ENCODE results near the gene PSKH1. TPM values are rescaled to one million over a fixed set of nuclear protein-coding genes. Genes with fewer than 3 reads are reported as not detected.

Gene PSKH1
- total RNA-seq, 1 experiment from 2014 or later = 21.7 TPM

DNA sequence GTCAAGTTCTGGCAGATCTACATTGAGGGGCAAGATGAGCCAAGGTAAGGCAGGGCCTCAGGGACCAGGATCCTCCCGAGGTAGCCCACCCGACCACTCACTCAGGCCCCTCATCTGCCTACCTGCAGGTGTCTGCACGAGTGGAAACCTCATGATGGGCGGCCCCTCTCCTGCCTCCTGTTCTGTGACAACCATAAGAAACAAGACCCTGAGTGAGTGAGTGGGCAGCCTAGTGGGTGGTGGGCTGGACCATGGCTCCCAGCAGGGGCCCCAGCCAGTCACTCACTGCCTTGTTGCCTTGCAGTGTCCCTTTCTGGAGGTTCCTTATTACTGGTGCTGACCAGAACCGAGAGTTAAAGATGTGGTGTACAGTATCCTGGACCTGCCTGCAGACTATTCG is 14.8 kb upstream of the PSKH1 start:
- CTCF ChIA-PET = interaction anchor here (1.1 to 1.7 kb wide), 2 partner anchors 56 to 62 kb away, joined by 3 to 10 read pairs; no protein-coding TSS in a partner anchor
- TF ChIP-seq, protein P1, sequence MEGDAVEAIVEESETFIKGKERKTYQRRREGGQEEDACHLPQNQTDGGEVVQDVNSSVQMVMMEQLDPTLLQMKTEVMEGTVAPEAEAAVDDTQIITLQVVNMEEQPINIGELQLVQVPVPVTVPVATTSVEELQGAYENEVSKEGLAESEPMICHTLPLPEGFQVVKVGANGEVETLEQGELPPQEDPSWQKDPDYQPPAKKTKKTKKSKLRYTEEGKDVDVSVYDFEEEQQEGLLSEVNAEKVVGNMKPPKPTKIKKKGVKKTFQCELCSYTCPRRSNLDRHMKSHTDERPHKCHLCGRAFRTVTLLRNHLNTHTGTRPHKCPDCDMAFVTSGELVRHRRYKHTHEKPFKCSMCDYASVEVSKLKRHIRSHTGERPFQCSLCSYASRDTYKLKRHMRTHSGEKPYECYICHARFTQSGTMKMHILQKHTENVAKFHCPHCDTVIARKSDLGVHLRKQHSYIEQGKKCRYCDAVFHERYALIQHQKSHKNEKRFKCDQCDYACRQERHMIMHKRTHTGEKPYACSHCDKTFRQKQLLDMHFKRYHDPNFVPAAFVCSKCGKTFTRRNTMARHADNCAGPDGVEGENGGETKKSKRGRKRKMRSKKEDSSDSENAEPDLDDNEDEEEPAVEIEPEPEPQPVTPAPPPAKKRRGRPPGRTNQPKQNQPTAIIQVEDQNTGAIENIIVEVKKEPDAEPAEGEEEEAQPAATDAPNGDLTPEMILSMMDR (IDR thresholded peaks at IDR 0.05; ENCODE audit: unreplicated experiment) = no peak

DNA sequence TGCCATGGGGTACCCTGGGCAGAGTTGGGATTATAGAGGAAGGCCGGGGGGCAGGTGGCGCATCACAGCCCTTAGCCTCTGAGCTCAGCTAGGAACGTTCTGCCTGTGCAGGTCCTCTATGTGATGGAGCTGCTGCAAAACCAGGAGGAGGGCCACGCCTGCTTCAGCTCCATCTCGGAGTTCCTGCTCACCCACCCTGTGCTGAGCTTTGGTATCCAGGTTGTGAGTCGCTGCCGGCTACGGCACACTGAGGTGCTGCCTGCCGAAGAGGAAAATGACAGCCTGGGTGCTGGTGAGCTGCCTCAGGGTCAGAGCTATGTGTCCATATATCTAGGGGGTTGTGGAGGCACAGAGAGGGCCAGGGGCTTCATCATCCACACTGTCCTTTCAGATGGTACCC is 14.2 kb upstream of the PSKH1 start:
- H3K4me1 Mint-ChIP-seq (ENCODE audit: insufficient read depth, unreplicated experiment) = peaks cover 30% of the 10 kb centered on the region
- no TSS peak for BruUV-seq (replicated peaks)
- POLR2A ChIA-PET = no interaction called here
- intact Hi-C loops (cut with micrococcal nuclease) = no loop called here
- no peak overlapping the region for H3K4me3 Mint-ChIP-seq (ENCODE audit: unreplicated experiment)
- H3K36me3 Mint-ChIP-seq (ENCODE audit: insufficient read depth, unreplicated experiment) = peaks cover 80% of the 10 kb centered on the region
- H3K27me3 Mint-ChIP-seq (ENCODE audit: insufficient read depth, unreplicated experiment) = no peaks in the 10 kb centered on the region
- H3K9me3 Mint-ChIP-seq (ENCODE audit: unreplicated experiment) = no peaks in the 10 kb centered on the region
- no peak overlapping the region for H3K27ac Mint-ChIP-seq (ENCODE audit: low read depth, unreplicated experiment)
- TF ChIP-seq, protein P1 (IDR thresholded peaks at IDR 0.05; ENCODE audit: unreplicated experiment) = no peak
- CTCF ChIA-PET = interaction anchor here (0.5 to 1.7 kb wide), 4 partner anchors 55 to 1379 kb away, joined by 3 to 10 read pairs (median 3); no protein-coding TSS in a partner anchor
- no peak for DNase-seq (ENCODE audit: unreplicated experiment)

More for the DNA sequence above, 14.8 kb upstream of the PSKH1 start:
- no peak overlapping the region for H3K4me3 Mint-ChIP-seq (ENCODE audit: unreplicated experiment)
- peaks cover 27% of the 10 kb centered on the region for H3K4me1 Mint-ChIP-seq (ENCODE audit: insufficient read depth, unreplicated experiment)
- H3K36me3 Mint-ChIP-seq (ENCODE audit: insufficient read depth, unreplicated experiment) = peaks cover 80% of the 10 kb centered on the region
- H3K27me3 Mint-ChIP-seq (ENCODE audit: insufficient read depth, unreplicated experiment) = no peaks in the 10 kb centered on the region
- H3K27ac Mint-ChIP-seq (ENCODE audit: low read depth, unreplicated experiment) = no peak overlapping the region
- no TSS peak for BruUV-seq (replicated peaks)
- no peaks in the 10 kb centered on the region for H3K9me3 Mint-ChIP-seq (ENCODE audit: unreplicated experiment)
- no peak for DNase-seq (ENCODE audit: unreplicated experiment)
- POLR2A ChIA-PET = interaction anchor here (0.5 to 0.7 kb wide), 2 partner anchors 167 to 212 kb away, joined by 3 to 4 read pairs; partner anchors contain the start of genes C16orf86 and ENKD1
- intact Hi-C loops (cut with micrococcal nuclease) = no loop called here

DNA sequence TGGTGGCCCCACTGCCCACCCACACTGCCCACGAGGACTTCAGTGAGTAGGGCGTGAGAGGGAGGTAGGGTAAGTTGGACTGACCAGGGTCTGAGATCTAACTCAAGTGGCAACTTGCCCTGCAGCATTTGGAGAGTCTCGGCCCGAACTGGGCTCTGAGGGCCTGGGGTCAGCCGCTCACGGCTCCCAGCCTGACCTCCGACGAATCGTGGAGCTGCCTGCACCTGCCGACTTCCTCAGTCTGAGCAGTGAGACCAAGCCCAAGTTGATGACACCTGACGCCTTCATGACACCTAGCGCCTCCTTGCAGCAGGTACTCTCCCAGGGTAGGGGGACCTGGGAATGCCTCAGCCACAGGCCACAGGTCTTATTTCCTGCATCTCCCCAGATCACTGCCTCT is 13.6 kb upstream of the PSKH1 start:
- no peaks in the 10 kb centered on the region for H3K9me3 Mint-ChIP-seq (ENCODE audit: unreplicated experiment)
- peaks cover 28% of the 10 kb centered on the region for H3K4me1 Mint-ChIP-seq (ENCODE audit: insufficient read depth, unreplicated experiment)
- H3K27ac Mint-ChIP-seq (ENCODE audit: low read depth, unreplicated experiment) = no peak overlapping the region
- CTCF ChIA-PET = interaction anchor here (0.7 to 1.7 kb wide), 3 partner anchors 55 to 358 kb away, joined by 3 to 10 read pairs (median 3); no protein-coding TSS in a partner anchor
- no TSS peak for BruUV-seq (replicated peaks)
- no peak overlapping the region for H3K4me3 Mint-ChIP-seq (ENCODE audit: unreplicated experiment)
- H3K27me3 Mint-ChIP-seq (ENCODE audit: insufficient read depth, unreplicated experiment) = no peaks in the 10 kb centered on the region
- H3K36me3 Mint-ChIP-seq (ENCODE audit: insufficient read depth, unreplicated experiment) = peaks cover 77% of the 10 kb centered on the region
- no peak for DNase-seq (ENCODE audit: unreplicated experiment)
- POLR2A ChIA-PET = no interaction called here
- TF ChIP-seq, protein P1 (IDR thresholded peaks at IDR 0.05; ENCODE audit: unreplicated experiment) = no peak
- intact Hi-C loops (cut with micrococcal nuclease) = no loop called here

DNA sequence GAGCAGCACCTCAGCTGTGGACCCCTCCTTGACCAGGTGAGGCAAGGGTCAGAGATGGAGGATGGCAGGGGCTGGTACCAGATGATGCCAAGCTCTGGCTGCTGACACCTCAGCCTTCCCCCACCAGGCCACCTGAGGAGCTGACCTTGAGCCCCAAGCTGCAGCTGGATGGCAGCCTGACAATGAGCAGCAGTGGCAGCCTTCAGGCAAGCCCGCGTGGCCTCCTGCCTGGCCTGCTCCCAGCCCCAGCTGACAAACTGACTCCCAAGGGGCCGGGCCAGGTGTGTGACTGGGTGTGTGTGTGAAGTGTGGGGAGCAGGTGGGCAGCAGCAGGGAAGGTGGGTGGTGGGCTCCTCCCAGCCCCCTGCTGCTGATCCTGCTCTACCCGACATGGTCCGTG is 13.1 kb upstream of the PSKH1 start:
- peaks cover 78% of the 10 kb centered on the region for H3K36me3 Mint-ChIP-seq (ENCODE audit: insufficient read depth, unreplicated experiment)
- TF ChIP-seq, protein P1 (IDR thresholded peaks at IDR 0.05; ENCODE audit: unreplicated experiment) = no peak
- no TSS peak for BruUV-seq (replicated peaks)
- intact Hi-C loops (cut with micrococcal nuclease) = no loop called here
- POLR2A ChIA-PET = no interaction called here
- DNase-seq (ENCODE audit: unreplicated experiment) = no peak
- CTCF ChIA-PET = interaction anchor here (1.2 to 6.4 kb wide), 3 partner anchors 47 to 64 kb away, joined by 3 to 67 read pairs (median 10); no protein-coding TSS in a partner anchor
- H3K4me1 Mint-ChIP-seq (ENCODE audit: insufficient read depth, unreplicated experiment) = peaks cover 28% of the 10 kb centered on the region
- H3K9me3 Mint-ChIP-seq (ENCODE audit: unreplicated experiment) = no peaks in the 10 kb centered on the region
- H3K27me3 Mint-ChIP-seq (ENCODE audit: insufficient read depth, unreplicated experiment) = no peaks in the 10 kb centered on the region
- no peak overlapping the region for H3K27ac Mint-ChIP-seq (ENCODE audit: low read depth, unreplicated experiment)
- H3K4me3 Mint-ChIP-seq (ENCODE audit: unreplicated experiment) = no peak overlapping the region
